ENCODE data around the gene ATP9A.

DNA sequence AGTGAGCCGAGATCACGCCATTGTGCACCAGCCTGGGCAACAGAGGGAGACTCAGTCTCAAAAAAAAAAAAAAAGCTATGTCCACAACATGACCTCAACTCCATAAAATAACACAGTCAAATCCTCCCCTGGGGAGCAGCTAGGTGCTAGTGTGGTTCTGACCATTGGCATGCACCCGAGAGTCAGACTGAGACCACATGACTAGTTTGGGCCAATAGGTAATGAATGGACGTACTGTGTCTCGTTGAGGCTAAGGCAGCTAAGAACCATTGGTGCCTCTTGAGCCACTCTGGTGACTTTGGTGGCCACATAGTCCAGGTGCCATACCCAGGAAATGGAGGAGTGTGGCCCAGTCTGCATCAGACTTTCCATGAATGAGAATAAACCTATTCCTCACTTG, 40.3 kb downstream of the ATP9A start:
- no peak for TF ChIP-seq KLF7 (tag by site-specific recombination; IDR thresholded peaks at IDR 0.05; ENCODE audit: borderline replicate concordance)
- TF ChIP-seq TCF7L2 (IDR thresholded peaks at IDR 0.05; ENCODE audit: borderline replicate concordance, low read depth, low read length) = no peak
- TF ChIP-seq, protein P1, sequence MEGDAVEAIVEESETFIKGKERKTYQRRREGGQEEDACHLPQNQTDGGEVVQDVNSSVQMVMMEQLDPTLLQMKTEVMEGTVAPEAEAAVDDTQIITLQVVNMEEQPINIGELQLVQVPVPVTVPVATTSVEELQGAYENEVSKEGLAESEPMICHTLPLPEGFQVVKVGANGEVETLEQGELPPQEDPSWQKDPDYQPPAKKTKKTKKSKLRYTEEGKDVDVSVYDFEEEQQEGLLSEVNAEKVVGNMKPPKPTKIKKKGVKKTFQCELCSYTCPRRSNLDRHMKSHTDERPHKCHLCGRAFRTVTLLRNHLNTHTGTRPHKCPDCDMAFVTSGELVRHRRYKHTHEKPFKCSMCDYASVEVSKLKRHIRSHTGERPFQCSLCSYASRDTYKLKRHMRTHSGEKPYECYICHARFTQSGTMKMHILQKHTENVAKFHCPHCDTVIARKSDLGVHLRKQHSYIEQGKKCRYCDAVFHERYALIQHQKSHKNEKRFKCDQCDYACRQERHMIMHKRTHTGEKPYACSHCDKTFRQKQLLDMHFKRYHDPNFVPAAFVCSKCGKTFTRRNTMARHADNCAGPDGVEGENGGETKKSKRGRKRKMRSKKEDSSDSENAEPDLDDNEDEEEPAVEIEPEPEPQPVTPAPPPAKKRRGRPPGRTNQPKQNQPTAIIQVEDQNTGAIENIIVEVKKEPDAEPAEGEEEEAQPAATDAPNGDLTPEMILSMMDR (tag by site-specific recombination; IDR thresholded peaks at IDR 0.05) = no peak
- TF ChIP-seq MEIS1 (CRISPR knock-in tag; IDR thresholded peaks at IDR 0.05; ENCODE audit: borderline replicate concordance) = no peak
- no peak for TF ChIP-seq ZNF274 (IDR thresholded peaks at IDR 0.05; ENCODE audit: low read length)
- no peak for TF ChIP-seq ZNF274 (tag by site-specific recombination; IDR thresholded peaks at IDR 0.05; ENCODE audit: borderline replicate concordance)
- no peak for TF ChIP-seq ZNF530 (tag by site-specific recombination; IDR thresholded peaks at IDR 0.05; ENCODE audit: low read depth)
- TF ChIP-seq, protein P2, sequence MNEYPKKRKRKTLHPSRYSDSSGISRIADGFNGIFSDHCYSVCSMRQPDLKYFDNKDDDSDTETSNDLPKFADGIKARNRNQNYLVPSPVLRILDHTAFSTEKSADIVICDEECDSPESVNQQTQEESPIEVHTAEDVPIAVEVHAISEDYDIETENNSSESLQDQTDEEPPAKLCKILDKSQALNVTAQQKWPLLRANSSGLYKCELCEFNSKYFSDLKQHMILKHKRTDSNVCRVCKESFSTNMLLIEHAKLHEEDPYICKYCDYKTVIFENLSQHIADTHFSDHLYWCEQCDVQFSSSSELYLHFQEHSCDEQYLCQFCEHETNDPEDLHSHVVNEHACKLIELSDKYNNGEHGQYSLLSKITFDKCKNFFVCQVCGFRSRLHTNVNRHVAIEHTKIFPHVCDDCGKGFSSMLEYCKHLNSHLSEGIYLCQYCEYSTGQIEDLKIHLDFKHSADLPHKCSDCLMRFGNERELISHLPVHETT (tag by site-specific recombination; IDR thresholded peaks at IDR 0.05) = no peak
- no peak for TF ChIP-seq SP2 (tag by site-specific recombination; IDR thresholded peaks at IDR 0.05)
- TF ChIP-seq, protein P3, sequence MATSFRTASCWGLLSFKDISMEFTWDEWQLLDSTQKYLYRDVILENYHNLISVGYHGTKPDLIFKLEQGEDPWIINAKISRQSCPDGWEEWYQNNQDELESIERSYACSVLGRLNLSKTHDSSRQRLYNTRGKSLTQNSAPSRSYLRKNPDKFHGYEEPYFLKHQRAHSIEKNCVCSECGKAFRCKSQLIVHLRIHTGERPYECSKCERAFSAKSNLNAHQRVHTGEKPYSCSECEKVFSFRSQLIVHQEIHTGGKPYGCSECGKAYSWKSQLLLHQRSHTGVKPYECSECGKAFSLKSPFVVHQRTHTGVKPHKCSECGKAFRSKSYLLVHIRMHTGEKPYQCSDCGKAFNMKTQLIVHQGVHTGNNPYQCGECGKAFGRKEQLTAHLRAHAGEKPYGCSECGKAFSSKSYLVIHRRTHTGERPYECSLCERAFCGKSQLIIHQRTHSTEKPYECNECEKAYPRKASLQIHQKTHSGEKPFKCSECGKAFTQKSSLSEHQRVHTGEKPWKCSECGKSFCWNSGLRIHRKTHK (tag by site-specific recombination; IDR thresholded peaks at IDR 0.05) = no peak

Measured in HEK293 (cell line).